Measurements from ENCODE around the gene GPR162. TPM values are rescaled to one million over a fixed set of nuclear protein-coding genes. Genes with fewer than 3 reads are reported as not detected.

The GPR162 gene
- polyA plus RNA-seq, 1 donor from 2014 or later: 82.8 TPM

DNA sequence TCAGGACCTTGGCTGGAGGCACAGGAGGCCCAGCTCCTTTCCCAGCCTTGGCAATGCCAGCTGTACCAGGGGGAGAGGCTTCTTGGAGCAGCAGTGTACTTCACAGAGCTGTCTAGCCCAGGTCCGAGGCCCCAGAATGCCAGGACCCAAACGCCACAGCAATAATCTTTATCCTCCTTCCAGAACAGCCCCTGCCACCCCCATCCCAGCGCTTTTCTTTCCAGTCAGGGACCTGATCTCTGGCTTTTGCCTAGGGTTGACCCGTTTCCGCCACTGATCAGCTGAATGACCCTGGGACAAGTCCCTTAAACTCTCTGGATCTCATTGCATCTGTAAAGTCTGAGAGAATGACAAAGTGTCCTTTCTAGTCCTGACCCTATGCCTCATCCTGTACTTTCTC, 44.2 kb upstream of the GPR162 start:
- no peak overlapping the region for H3K4me3 ChIP-seq (ENCODE audit: low read length)
- H3K27ac ChIP-seq (ENCODE audit: low read length): no peak overlapping the region
- no peaks in the 10 kb centered on the region for H3K27me3 ChIP-seq (ENCODE audit: insufficient read depth, low read depth, low read length)
- peaks cover 3% of the 10 kb centered on the region for H3K36me3 ChIP-seq (ENCODE audit: insufficient read depth, low read length)
- no peak overlapping the region for H3K9ac ChIP-seq (ENCODE audit: low read length)
- H3K4me2 ChIP-seq (ENCODE audit: low read length): no peak overlapping the region
- H3K9me3 ChIP-seq (ENCODE audit: low read length): no peaks in the 10 kb centered on the region
- no peaks in the 10 kb centered on the region for H3K9me2 ChIP-seq (ENCODE audit: insufficient read depth, low read length)
- no peak for TF ChIP-seq RAD21 (conservative IDR thresholded peaks at IDR 0.05)
- TF ChIP-seq SMC3 (conservative IDR thresholded peaks at IDR 0.05; ENCODE audit: poor library complexity): no peak
- TF ChIP-seq MXI1 (conservative IDR thresholded peaks at IDR 0.05; ENCODE audit: poor library complexity, severe bottlenecking): no peak
- no peak for TF ChIP-seq EP300 (conservative IDR thresholded peaks at IDR 0.05; ENCODE audit: poor library complexity, severe bottlenecking)
- no peak for TF ChIP-seq TAF1 (IDR thresholded peaks at IDR 0.05; ENCODE audit: low read depth)
- no peak overlapping the region for H2AFZ ChIP-seq (ENCODE audit: low read depth, low read length)
- no peaks in the 10 kb centered on the region for H3F3A ChIP-seq (ENCODE audit: insufficient read depth, low read length, poor library complexity, severe bottlenecking)
- no peaks in the 10 kb centered on the region for H3K79me2 ChIP-seq (replicated peaks; ENCODE audit: insufficient read depth, low read length)
- no peaks in the 10 kb centered on the region for H4K20me1 ChIP-seq (ENCODE audit: insufficient read depth)

DNA sequence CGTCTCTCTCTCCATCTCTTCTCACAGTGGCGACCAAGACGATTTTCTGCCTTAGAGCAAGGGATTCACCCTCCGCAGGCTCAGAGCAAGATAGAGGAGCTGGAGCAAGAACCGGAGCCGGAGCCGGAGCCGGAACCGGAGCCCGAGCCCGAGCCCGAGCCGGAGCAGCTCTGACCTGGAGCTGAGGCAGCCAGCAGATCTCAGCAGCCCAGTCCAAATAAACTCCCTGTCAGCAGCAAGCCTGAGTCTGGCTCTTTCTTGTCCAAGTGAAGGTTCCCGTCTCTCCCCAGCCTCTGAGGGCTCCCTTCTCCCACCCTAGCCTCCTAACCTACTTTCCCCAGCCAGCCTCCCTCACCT, 43.4 kb upstream of the GPR162 start:
- TF ChIP-seq, protein P1, sequence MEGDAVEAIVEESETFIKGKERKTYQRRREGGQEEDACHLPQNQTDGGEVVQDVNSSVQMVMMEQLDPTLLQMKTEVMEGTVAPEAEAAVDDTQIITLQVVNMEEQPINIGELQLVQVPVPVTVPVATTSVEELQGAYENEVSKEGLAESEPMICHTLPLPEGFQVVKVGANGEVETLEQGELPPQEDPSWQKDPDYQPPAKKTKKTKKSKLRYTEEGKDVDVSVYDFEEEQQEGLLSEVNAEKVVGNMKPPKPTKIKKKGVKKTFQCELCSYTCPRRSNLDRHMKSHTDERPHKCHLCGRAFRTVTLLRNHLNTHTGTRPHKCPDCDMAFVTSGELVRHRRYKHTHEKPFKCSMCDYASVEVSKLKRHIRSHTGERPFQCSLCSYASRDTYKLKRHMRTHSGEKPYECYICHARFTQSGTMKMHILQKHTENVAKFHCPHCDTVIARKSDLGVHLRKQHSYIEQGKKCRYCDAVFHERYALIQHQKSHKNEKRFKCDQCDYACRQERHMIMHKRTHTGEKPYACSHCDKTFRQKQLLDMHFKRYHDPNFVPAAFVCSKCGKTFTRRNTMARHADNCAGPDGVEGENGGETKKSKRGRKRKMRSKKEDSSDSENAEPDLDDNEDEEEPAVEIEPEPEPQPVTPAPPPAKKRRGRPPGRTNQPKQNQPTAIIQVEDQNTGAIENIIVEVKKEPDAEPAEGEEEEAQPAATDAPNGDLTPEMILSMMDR (IDR thresholded peaks at IDR 0.05; ENCODE audit: poor library complexity, severe bottlenecking): no peak
- TF ChIP-seq, protein P2, sequence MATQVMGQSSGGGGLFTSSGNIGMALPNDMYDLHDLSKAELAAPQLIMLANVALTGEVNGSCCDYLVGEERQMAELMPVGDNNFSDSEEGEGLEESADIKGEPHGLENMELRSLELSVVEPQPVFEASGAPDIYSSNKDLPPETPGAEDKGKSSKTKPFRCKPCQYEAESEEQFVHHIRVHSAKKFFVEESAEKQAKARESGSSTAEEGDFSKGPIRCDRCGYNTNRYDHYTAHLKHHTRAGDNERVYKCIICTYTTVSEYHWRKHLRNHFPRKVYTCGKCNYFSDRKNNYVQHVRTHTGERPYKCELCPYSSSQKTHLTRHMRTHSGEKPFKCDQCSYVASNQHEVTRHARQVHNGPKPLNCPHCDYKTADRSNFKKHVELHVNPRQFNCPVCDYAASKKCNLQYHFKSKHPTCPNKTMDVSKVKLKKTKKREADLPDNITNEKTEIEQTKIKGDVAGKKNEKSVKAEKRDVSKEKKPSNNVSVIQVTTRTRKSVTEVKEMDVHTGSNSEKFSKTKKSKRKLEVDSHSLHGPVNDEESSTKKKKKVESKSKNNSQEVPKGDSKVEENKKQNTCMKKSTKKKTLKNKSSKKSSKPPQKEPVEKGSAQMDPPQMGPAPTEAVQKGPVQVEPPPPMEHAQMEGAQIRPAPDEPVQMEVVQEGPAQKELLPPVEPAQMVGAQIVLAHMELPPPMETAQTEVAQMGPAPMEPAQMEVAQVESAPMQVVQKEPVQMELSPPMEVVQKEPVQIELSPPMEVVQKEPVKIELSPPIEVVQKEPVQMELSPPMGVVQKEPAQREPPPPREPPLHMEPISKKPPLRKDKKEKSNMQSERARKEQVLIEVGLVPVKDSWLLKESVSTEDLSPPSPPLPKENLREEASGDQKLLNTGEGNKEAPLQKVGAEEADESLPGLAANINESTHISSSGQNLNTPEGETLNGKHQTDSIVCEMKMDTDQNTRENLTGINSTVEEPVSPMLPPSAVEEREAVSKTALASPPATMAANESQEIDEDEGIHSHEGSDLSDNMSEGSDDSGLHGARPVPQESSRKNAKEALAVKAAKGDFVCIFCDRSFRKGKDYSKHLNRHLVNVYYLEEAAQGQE (IDR thresholded peaks at IDR 0.05; ENCODE audit: borderline replicate concordance): no peak
- TF ChIP-seq TAF1 (IDR thresholded peaks at IDR 0.05; ENCODE audit: low read depth): no peak
- TF ChIP-seq MXI1 (conservative IDR thresholded peaks at IDR 0.05; ENCODE audit: poor library complexity, severe bottlenecking): no peak
- TF ChIP-seq RAD21 (conservative IDR thresholded peaks at IDR 0.05): no peak
- TF ChIP-seq POLR2AphosphoS5 (IDR thresholded peaks at IDR 0.05): no peak
- TF ChIP-seq EZH2 (IDR thresholded peaks at IDR 0.05; ENCODE audit: borderline replicate concordance, insufficient read depth, low read length, poor library complexity, severe bottlenecking): no peak
- TF ChIP-seq EP300 (conservative IDR thresholded peaks at IDR 0.05; ENCODE audit: poor library complexity, severe bottlenecking): no peak
- TF ChIP-seq SMC3 (conservative IDR thresholded peaks at IDR 0.05; ENCODE audit: poor library complexity): no peak
- Histone ChIP-seq H3K9me3 (ENCODE audit: low read length) (no peaks in the 10 kb centered on the region), H3F3A (ENCODE audit: insufficient read depth, low read length, poor library complexity, severe bottlenecking) (no peaks in the 10 kb centered on the region), H2AFZ (ENCODE audit: low read depth, low read length) (no peak overlapping the region), H4K20me1 (ENCODE audit: insufficient read depth) (no peaks in the 10 kb centered on the region), H3K27ac (ENCODE audit: low read length) (peak overlapping the region; percentile 79), H3K36me3 (ENCODE audit: insufficient read depth, low read length) (peaks cover 3% of the 10 kb centered on the region), H3K79me2 (replicated peaks; ENCODE audit: insufficient read depth, low read length) (no peaks in the 10 kb centered on the region), H3K4me2 (ENCODE audit: low read length) (peak overlapping the region; percentile 6), H3K9me2 (ENCODE audit: insufficient read depth, low read length) (no peaks in the 10 kb centered on the region), H3K4me3 (ENCODE audit: low read length) (peak overlapping the region; percentile 55), H3K9ac (ENCODE audit: low read length) (peak overlapping the region; percentile 62), H3K27me3 (ENCODE audit: insufficient read depth, low read depth, low read length) (no peaks in the 10 kb centered on the region)

All from neural cell (in vitro differentiated cells).